ENCODE data around the gene PPP1R8.
"Not testable (repeated sequence)": the region's sequence is repeated elsewhere in the genome, so short reads cannot be mapped to it uniquely, and the experiment has no call there.

DNA sequence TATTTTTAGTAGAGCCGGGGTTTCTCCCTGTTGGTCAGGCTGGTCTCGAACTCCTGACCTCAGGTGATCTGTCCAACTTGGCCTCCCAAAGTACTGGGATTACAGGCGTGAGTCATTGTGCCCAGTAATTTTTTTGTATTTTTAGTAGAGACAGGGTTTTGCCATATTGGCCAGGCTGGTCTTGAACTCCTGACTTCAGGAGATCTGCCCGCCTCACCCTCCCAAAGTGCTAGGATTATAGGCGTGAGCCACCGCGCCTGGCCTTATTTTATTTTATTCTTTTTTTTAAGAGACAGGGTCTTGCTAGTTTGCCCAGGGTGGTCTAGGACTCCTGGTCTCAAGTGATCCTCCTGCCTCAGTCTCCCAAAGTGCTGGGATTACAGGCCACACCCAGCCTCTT, 40.5 kb downstream of the PPP1R8 start:
- TF ChIP-seq CTCF (IDR thresholded peaks at IDR 0.05; ENCODE audit: low read depth, low read length); EZH2phosphoT487 (IDR thresholded peaks at IDR 0.05; ENCODE audit: low read depth): not testable (repeated sequence)

Data from OCI-LY3 (cell line).